ENCODE measurements around the gene SNUPN.
A peak's percentile ranks its signal among the peaks of the same experiment; 100 is the strongest.
"Not testable (repeated sequence)": the region's sequence is repeated elsewhere in the genome, so short reads cannot be mapped to it uniquely, and the experiment has no call there.

Gene SNUPN

DNA sequence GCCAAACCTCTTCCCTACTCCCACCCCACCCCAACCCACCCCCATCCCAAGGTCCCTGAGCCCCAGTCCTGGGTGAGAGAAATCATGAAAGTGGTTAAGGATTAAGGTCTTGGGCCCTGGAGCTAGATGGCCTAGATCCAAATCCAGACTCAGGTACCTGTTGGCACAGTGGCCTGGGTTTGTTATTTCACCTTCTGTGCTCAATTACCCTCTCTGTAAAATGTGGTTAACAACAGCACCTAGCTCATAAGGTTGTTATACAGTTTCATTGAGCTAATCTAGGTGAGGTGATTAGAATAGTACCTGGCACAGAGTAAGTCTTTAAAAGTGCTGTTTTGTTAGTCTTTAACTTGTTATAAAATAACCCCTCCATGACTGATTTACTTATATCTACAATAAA is 6.4 kb upstream of the SNUPN start:
- DNase-seq: peak; percentile 11

DNA sequence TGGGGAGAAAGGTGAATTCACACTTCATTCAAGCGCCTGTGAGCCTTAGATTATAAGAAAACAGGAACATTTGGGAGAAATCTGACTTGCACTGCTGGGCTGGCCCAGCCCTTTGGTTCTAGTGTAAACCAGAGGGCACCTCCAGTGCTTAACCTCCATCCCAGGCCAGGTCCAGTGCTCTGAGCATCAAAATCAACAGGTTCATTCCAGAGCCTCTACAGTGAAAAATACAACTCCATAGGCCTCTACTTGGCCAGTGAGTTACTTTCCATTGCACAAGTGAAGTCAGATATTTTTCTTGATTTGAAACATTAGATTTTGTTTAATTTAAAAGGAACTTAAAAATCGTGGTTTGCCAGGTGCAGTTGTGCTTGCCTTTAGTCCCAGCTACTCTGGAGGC is 3.0 kb downstream of the SNUPN start:
- no peak for DNase-seq

DNA sequence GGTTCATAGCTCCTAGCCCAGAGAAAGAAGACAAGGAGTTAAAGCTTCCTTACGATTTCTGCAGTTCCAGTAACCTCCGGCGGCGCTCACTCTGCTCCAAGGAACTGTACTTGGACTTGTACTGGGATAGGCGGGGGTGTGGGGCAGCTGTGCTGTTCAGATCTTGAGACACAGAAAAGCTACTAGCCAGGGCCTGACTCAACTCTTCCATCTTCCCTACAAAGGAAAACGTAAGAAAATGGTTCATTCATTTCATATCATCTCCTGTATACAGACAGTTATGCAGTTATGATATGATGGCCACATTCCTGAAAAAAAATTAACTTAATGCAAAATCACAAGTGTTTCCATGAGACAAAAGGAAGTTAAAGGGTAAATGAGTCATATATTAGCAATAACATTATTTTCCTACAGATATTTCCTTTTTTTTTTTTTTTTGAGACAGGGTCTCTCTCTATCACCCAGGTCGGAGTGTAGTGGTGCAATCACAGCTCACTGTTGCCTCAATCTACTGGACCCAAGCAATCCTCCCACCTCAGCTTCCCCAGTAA is 4.6 kb downstream of the SNUPN start:
- DNase-seq: no peak

DNA sequence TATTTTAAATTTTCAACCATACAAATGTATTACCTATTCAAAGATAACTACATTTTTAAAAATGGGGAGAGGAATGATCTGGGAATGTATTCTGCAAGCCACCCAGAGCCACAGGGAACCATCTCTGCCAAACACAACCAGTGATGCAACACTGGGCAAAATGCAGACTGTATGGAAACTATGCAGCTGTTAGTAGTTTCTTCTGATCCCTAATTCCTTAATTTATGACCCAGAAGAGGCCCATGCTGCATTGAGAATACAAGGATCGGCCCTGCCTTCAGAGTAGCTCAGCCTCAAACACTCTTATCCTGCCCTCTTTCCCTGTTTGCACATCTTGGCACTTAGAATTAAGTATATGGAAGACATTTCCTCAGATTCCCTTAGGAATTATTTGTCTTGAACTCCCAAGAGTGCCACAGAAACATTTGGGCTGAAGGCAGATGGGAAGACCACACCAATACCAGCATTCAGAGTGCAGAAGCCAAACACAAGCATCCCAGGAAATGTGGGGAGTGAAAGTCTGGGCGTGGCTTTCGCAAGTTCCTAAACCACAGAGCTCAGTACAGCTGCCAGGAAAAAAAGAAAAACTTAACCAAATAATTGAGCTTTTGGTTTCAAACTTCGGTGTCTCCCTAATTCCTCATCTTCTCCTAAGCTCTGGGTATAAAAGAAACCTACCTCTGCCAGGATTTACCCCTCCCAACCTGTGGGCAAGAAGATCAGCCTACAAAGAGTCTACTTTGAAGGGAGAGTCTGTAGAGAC is 5.3 kb downstream of the SNUPN start:
- no peak for DNase-seq

DNA sequence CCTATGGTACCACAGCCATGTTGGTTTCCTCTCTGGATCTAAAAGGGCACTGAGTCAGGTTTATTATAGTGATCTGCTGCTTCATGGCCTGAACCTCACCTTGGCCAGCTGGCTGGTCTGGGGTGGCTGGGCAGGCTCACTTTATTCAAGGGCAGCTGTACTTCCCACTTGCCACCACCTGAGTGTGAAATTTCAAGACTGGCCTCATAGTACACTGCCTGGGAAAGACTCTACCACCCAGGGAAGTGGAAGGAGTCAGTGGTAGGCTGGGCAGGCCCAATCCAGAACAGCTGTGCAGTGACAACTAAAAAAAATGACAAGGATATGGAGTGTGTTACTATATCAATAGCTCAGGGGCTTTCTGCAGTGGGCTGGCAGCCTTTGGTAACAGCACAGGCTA is 8.8 kb downstream of the SNUPN start:
- no peak for DNase-seq

DNA sequence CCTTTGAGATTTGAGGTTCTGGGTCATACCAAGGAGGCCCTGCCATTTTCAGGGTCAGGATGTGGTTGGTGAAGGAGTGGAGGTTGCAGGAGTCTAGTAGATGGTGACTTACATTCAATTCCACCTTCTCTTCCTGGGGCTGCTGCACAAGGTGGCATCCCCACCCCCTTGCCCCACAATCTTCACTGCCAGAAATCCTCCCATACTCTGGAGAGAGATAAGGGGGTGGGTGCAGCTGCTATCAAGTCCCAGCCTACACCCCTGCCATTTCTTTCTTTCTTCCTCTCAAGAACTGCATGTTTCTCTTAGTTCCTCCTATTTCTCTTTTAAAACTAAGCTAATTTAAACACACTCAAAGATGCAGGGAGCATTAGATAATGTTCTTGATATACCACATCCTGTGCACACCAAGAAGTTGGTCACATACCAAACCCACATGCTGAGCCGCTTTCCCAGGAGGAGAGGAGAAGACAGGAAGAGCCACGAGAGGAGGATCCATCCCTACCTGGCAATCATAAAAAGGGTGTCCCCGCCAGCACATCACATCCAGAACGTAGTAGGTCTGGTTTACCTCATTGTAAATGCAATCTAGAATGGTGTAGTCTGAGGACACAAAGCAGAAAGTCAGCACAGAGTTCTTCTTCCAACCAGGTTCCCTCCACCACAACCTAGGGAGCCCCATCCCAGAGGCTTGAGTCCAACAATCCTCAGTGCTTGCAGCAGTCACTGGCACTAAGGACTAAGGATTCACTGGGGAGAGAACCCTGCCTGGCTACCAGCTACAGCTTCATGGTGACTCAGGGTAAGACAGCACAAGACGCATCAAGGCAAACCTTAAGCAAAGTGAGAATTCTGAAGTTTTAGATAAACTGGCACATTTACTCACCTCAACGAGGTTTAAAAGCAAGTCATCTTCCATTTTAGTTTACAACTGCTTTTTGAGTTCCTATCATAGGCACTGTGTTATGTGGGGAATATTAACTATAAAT is 18.5 kb downstream of the SNUPN start:
- no peak for DNase-seq

DNA sequence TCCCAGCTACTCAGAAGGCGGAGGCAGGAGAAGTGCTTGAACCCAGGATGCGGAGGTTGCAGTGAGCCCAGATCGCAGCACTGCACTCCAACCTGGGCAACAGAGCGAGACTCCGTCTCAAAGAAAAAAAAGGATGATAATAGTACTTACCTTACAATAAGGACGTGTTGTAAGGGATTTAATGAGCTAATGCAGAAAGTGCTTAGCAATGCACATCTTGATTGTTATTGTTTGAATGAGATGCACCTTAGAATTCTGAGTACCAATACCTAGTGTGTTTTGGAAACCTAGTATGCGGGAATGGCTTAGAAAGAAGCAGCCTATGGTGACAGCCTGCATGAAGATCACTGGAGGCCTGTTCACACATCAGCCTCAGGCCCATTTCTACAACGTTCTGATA is 19.5 kb downstream of the SNUPN start:
- no peak for DNase-seq

DNA sequence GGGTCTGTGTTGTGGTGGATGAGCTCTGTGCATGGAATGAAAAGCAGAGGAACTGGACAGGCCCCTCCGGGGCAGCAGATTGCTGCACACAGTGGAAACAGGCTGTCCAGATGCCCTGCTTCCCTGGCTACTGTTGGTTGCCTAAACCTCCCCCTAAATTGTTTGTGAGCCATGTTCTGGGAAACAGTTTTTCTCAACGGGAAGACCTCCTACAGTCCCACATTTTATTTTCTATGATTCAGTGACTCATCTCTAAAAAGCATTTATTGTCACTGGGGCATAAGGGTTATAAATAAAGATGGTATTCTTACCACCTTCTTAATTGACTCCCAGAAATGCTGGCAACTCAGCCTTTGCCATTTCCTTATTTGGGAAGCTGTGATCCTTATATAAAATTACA is 26.1 kb downstream of the SNUPN start:
- no peak for DNase-seq

DNA sequence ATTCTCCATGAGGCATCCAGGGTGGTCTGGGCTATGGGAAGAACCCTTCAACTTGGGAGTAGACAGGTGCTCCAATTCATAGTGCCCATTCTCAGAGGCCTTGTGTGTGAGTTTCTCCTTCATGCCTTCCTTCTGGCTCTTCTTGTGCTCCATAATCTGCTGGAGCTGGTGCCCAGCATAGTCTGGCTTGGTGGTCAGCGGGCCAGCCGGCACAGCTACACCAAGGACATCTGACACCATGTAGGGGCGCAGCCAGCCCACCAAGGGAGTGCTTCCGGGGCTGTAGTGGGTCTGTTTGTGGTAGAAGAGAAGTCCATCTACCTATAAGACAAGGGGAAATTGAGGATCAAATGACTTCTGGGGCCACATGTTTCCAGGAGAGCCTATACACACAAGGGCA is 27.2 kb downstream of the SNUPN start:
- DNase-seq: no peak

DNA sequence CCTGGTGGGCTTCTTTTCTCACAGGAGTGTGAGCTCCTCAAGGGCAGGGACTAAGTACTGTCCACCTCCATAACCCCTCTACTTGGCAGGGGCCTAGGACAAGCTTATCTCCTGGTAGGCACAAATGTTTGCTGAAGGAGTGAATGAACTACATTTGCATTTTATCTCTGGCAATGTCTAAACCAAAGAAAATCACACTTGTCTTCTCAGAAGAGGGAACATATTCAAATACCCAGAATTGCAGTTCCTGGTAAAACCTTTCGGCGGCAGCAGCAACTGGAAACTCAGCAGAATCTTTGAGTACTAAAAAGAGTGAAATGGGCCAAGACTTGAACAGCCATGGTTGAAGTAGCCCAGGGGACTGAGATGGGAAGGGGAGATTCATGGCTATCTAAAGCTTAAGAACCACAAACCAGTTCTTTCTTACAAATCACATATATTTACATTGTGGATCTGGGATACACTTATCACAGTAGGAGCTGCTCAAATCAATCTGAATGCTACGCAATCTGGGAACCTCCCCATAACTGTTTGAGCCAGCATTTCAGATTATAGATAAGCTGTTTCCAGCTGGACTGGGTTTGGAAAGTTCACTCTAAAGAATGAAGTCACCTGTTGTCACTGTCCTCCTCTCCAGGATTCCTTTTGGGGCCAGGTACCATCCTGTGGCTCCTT is 27.7 kb downstream of the SNUPN start:
- no peak for DNase-seq

DNA sequence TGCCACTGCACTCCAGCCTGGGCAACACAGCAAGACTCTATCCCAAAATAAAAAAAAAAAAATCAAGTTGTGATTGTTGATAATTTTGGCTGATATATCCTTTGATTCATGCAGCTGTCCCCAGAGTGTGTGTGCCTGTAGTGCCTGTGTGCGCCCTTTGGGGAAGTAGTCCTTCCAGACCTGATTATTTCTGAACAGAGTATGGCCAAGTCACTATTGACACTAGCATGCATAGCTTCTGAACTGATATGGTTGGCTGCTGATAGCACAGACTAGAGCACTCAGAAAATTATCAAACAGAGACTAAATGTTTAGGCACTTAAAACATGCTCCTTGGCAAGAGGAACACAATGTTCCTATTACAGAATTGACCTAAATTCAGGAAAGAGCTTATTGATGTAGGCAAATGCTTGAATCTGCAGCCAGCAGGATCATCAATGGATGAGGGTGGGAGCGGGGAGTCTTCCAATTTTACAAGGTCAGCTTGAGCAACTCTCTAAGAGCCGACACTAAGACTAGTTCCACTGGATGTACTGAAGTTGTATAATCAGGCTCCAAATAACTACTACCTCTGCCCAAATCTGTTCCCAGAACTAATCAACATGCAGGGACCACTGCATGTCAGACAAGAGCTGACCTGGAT is 28.7 kb downstream of the SNUPN start:
- DNase-seq: no peak

DNA sequence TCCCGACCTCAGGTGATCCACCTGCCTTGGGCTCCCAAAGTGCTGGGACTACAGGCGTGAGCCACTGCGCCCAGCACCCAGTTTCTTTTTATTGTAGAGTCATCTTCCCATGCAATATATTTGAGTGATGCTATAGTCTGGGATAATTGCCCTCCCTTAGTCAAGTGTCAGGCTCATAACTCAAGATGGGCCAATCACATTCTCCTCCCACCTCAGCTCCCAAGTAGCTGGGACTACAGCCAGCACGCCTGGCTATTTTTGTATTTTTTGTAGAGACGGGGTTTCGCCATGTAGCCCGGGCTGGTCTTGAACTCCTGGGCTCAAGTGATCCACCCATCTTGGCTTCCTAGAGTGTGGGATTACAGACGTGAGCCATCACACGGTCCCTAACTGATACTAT is 31.2 kb downstream of the SNUPN start:
- no peak for DNase-seq

DNA sequence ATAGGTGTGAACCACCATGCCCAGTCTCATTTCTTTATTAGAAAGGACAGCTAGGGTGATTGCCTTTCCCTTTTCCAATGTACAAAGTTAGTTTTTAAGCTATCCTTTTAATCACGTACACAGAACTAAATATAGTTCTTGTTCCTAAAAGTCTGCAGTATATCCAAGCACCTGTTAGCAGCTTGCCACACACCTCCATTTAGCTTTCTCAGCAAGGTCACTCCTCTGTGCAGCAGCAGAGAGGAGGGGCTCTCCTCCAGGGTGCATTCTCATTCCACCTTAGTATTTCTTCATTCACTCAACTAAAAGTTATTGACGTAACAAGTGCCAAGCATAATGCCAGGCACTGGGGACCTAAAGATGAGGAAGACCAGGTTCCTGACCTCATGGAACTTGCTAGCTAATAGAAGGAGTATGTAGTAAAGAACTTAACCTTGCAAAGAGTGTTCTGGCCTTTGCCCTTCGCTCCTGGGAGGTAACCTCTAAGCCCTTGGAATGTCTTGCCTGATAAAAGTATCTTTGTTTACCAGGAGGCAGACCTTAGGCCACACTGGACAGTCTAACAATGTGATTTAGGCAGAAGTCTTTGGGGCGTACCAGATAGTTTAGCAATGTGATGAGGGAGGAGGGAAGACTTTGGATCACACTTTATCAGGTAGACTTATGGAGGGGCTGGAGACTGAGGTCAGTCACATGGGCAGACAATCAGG is 33.7 kb downstream of the SNUPN start:
- no peak for DNase-seq

DNA sequence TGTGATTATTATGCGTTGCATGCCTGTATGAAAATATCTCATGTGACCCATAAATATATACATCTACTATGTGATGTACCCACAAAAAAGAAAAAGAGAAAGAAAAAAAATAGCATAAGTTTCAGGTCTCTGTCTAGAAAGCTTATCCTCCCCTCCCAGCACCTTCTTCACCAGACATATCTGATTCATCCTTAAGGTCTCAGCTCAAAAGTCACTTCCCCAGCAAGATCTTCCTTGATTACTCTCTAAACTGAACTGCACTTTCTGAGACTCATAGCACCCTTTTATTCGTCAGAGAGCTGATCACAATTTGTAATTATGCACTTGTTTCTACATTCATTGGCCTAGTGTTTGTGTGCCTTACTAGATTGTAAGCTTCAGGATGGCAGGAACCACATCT is 35.3 kb downstream of the SNUPN start:
- DNase-seq: no peak

DNA sequence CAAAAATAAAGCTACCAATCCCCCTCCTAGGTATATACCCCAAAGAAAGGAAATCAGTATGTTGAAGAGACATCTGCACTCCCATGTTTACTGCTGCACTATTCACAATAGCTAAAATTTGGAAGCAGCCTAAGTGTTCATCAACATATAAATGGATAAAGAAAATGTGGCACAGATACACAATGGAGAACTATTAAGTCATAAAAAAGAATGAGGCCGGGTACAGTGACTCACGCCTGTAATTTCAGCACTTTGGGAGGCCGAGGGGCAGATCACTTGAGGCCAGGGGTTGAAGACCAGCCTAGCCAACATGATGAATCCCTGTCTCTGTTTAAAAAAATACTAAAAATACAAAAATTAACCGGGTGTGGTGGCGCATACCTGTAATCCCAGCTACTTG is 36.5 kb downstream of the SNUPN start:
- DNase-seq: no peak

DNA sequence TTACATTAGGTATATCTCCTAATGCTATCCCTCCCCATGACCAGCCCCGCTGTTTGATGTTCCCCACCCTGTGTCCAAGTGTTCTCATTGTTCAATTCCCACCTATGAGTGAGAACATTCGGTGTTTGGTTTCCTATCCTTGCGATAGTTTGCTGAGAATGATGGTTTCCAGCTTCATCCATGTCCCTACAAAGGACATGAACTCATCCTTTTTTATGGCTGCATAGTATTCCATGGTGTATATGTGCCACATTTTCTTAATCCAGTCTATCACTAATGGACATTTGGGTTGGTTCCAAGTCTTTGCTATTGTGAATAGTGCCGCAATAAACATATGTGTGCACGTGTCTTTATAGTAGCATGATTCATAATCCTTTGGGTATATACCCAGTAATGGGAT is 39.1 kb downstream of the SNUPN start:
- DNase-seq: not testable (repeated sequence)

DNA sequence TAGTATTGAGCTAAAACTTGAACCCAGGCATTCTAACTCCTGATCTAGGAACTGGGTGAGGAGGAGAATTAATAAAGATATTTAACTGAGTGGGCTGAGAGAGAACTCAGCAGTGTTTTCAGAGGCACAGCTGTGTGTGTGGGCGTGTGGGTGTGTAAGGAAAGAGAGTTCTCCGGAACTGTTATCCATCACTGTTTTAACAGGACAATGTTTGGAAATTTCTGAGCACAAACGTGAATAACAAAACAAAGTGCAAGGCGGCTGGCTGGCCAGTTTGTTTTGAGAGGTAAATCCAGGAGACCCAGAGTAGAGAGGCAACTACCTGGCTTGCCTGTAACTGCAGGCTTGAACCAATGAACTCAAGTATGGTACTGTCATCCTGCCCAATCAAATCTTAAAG is 41.4 kb downstream of the SNUPN start:
- DNase-seq: no peak

DNA sequence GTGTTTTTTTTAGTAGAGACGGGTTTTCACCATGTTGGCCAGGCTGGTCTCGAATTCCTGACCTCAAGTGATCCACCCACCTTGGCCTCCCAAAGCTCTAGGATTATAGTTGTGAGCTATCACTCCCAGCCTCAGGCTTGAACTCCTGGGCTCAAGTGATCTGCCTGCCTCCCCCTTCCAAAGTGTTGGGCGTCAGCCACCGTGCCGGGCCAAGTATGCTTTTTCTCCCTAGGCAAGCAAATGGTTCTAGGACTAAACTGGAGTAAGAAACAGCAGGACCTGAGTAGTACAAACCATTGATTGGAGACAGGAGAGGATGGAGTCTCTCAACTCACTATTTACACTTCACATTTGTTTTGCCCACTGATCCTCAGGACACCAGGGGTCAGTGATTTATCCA is 41.8 kb downstream of the SNUPN start:
- no peak for DNase-seq

DNA sequence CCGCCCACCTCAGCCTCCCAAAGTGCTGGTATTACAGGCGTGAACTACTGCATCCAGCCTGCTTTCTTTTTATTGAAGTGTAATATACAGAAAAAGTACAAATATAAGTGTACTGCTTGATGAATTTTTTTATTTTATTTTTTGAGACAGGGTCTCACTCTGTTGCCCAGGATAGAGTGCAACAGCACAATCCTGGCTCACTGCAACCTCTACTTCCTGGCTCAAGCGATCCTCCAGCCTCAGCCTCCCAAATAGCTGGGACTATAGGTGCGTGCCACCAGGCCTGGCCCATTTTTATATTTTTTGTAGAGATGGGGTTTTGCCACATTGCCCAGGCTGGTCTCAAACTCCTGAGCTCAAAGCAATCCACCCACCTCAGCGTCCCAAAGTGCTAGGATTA is 42.6 kb downstream of the SNUPN start:
- not testable (repeated sequence) for DNase-seq

DNA sequence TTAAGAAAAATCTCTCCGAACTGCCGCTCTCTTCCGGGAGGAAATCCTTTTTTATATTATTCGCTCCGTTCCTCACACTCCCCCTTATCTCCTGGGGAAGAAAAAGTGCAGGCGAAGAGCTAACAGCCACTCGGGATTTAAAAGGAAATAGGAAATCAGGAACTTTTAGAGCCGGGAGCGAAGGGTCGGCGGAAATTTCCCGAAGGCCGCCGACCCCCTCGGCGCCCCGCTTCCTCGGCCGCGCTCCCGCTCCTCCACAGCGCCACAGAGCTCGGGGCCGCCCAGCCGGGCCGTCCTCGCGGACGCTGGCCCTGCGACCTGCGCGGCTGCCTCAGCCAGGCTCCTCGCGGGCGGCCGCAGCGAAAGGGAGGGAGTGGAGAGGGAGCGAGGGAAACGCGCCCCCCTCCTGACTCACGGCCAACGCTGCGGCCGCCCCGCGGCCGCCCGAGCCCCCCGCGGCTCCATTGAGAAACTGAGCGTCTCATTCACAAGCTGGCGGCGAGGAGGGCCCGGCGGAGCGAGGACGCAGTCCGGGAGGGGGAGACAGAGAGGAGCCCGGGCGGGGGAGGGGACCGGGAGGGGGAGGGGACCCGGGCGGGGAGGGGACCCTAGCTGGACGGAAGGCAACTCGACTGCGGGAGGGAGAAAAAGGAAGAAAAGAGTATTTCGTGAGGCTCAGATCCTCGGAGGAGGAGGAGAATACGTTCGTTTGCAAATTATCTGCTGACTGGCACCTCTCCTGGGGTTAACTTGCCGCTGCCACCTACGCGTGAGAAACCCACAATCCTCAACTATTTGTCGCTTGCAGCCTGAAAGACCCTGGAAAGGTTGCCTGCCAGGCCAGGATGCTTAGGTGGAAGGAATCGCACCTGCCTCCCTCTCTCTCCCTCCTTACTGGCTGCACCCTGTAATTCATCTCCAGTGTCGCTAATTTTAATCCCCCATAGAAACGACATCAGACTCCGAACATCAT is 46.3 kb downstream of the SNUPN start, which contains the start of gene PTPN9:
PTPN9 (minus strand) TSS at position 368 of the 973 bp plus-strand sequence. CDS start 539 bp downstream, outside the sequence.
- peak; percentile 92 for DNase-seq

All from NCI-H69 (cell line).